Thoracic aorta (tissue), 2 donors: ENCODE results near the gene MOB3B. TPM values are rescaled to one million over a fixed set of nuclear protein-coding genes. Genes with fewer than 3 reads are reported as not detected.
A peak's percentile ranks its signal among the peaks of the same experiment; 100 is the strongest.

Source experiments
- ATAC-seq: fragments of 150-250 bp; one replicate; pipeline ENCODE4 v1.8.0; 2017; ENCODE audit warnings: low read depth; ENCODE audit not compliant: insufficient number of reproducible peaks, low FRiP score
- DNase-seq: peaks from one replicate; pipeline ENCODE4 v3.0.0-alpha.2; 2020; ENCODE audit warnings: low spot score
- H3K27ac ChIP-seq, 2 donors: fragments of 200-600 bp; sonication (generic); 1 replicate in 1 of 2; 2 replicates in 1 of 2; pipeline ENCODE4 v1.5.1; 2016; ENCODE audit warnings: mild to moderate bottlenecking in 2 of 2, moderate library complexity in 2 of 2
- H3K27me3 ChIP-seq: fragments of 200-600 bp; sonication (generic); replicated peaks from 2 replicates; pipeline ENCODE4 v1.6.0; 2016; ENCODE audit warnings: mild to moderate bottlenecking; ENCODE audit not compliant: insufficient read depth
- H3K36me3 ChIP-seq: fragments of 200-600 bp; sonication (generic); one replicate; pipeline ENCODE4 v1.5.1; 2016
- H3K4me1 ChIP-seq, 2 donors: fragments of 200-600 bp; sonication (generic); 1 replicate in 1 of 2; 2 replicates in 1 of 2; pipeline versions ENCODE4 v1.5.1 to v1.6.0; 2016; ENCODE audit warnings: low read depth in 2 of 2, mild to moderate bottlenecking in 1 of 2; ENCODE audit not compliant: control insufficient read depth in 1 of 2
- H3K4me3 ChIP-seq: fragments of 200-600 bp; sonication (generic); 2 replicates; pipeline ENCODE4 v1.5.1; 2016; ENCODE audit warnings: mild to moderate bottlenecking
- H3K9me3 ChIP-seq: fragments of 200-600 bp; sonication (generic); 2 replicates; pipeline ENCODE4 v1.5.1; 2016
- CTCF ChIP-seq: fragments of 200-600 bp; sonication (generic); IDR thresholded peaks from one replicate; pipeline ENCODE4 v1.5.1; 2019; ENCODE audit warnings: antibody characterized with exemption
- total RNA-seq, 2 donors: library from RNA; depleted of rRNA; stranded (reverse); fragments of >200 nt; gene quantifications; one replicate each; pipeline versions ENCODE4 v1.1.0 to v1.2.3, GENCODE V29; 2016

Gene MOB3B
- total RNA-seq, 2 donors from 2014 or later, result 6.6 to 11.1 TPM

- Histone ChIP-seq H3K9me3 (no peaks in the 10 kb centered on the region), H3K4me3 (peak overlapping the region; percentile 94), H3K36me3 (no peaks in the 10 kb centered on the region), H3K27me3 (no peaks in the 10 kb centered on the region), H3K27ac (peak overlapping the region; percentile 97 to 98), H3K4me1 (peaks cover 4 to 14% of the 10 kb centered on the region in 2 donors)
- DNase-seq (no peak), ATAC-seq (no peak)
- no peak for TF ChIP-seq CTCF
Observed at GRCh38 chr9:27572061-27572460, 42.4 kb upstream of the MOB3B start.

GRCh38 chr9:27571011-27571410 is 41.4 kb upstream of the MOB3B start:
- Histone ChIP-seq H3K4me1 (peaks cover 4 to 14% of the 10 kb centered on the region in 2 donors), H3K36me3 (peaks cover 6% of the 10 kb centered on the region), H3K27me3 (no peaks in the 10 kb centered on the region), H3K9me3 (no peaks in the 10 kb centered on the region), H3K4me3 (no peak overlapping the region), H3K27ac (no peak overlapping the region)
- DNase-seq, result no peak
- TF ChIP-seq CTCF, result no peak
- no peak for ATAC-seq

GRCh38 chr9:27569406-27569805 is 39.8 kb upstream of the MOB3B start:
- H3K9me3 ChIP-seq, result no peaks in the 10 kb centered on the region
- H3K36me3 ChIP-seq, result peaks cover 6% of the 10 kb centered on the region
- H3K27me3 ChIP-seq, result no peaks in the 10 kb centered on the region
- ATAC-seq (no peak), DNase-seq (no peak)
- no peak overlapping the region for H3K4me3 ChIP-seq
- H3K4me1 ChIP-seq, result peaks cover 4 to 14% of the 10 kb centered on the region in 2 donors
- no peak overlapping the region for H3K27ac ChIP-seq
- no peak for TF ChIP-seq CTCF

- Histone ChIP-seq H3K4me1 (peaks cover 0 to 2% of the 10 kb centered on the region in 2 donors), H3K36me3 (peaks cover 6% of the 10 kb centered on the region), H3K4me3 (no peak overlapping the region), H3K9me3 (no peaks in the 10 kb centered on the region), H3K27ac (no peak overlapping the region), H3K27me3 (no peaks in the 10 kb centered on the region)
- DNase-seq (no peak), ATAC-seq (no peak)
- no peak for TF ChIP-seq CTCF
Observed at GRCh38 chr9:27566118-27566517, 36.5 kb upstream of the MOB3B start.

GRCh38 chr9:27565696-27566095 is 36.1 kb upstream of the MOB3B start:
- DNase-seq (no peak), ATAC-seq (no peak)
- H3K4me3 ChIP-seq, result no peak overlapping the region
- TF ChIP-seq CTCF, result no peak
- H3K9me3 ChIP-seq, result no peaks in the 10 kb centered on the region
- H3K4me1 ChIP-seq, result no peaks in the 10 kb centered on the region
- H3K27ac ChIP-seq, result no peak overlapping the region
- peaks cover 8% of the 10 kb centered on the region for H3K36me3 ChIP-seq
- no peaks in the 10 kb centered on the region for H3K27me3 ChIP-seq
